ENCODE results near the gene LRRC7. TPM values are rescaled to one million over a fixed set of nuclear protein-coding genes. Genes with fewer than 3 reads are reported as not detected.

LRRC7 gene
- total RNA-seq, 1 experiment from 2014 or later, result not detected

GRCh38 chr1:69991644-69992043 is 423.9 kb downstream of the LRRC7 start:
- no peaks in the 10 kb centered on the region for H3K27me3 ChIP-seq (ENCODE audit: control insufficient read depth, insufficient read depth, low read length)
- no peak for DNase-seq (ENCODE audit: low read depth, low spot score)
- no peak overlapping the region for H3K27ac ChIP-seq (ENCODE audit: low read length)
- CTCF ChIA-PET, result no interaction called here
- BruUV-seq (replicated peaks), result no TSS peak
- H3K9me3 ChIP-seq (ENCODE audit: control insufficient read depth, insufficient read depth, low read depth, low read length), result no peaks in the 10 kb centered on the region
- in situ Hi-C loops (cut with HindIII; ENCODE audit: low pct_unique_long_range_greater_than_20kb, low sequenced_read_pairs), result no loop called here
- no peaks in the 10 kb centered on the region for H3K4me1 ChIP-seq (ENCODE audit: control insufficient read depth, insufficient read depth, low read length)
- H3K36me3 ChIP-seq (ENCODE audit: control insufficient read depth, insufficient read depth, low read length), result no peaks in the 10 kb centered on the region
- POLR2A ChIA-PET, result no interaction called here
- intact Hi-C loops (cut with micrococcal nuclease; ENCODE audit: unreplicated experiment), result no loop called here
- no peak for ATAC-seq
- TF ChIP-seq CTCF (IDR thresholded peaks at IDR 0.05) (no peak), REST (IDR thresholded peaks at IDR 0.05; ENCODE audit: insufficient read depth in 1 of 2, low read depth in 2 of 2, low read length in 1 of 2) (no peak), POLR2AphosphoS5 (IDR thresholded peaks at IDR 0.05; ENCODE audit: low read depth, low read length) (no peak), SIN3A (IDR thresholded peaks at IDR 0.05; ENCODE audit: borderline replicate concordance, insufficient read depth, low read depth, low read length) (no peak), TCF7L2 (IDR thresholded peaks at IDR 0.05; ENCODE audit: low read depth, low read length) (no peak)
- H3K4me3 ChIP-seq (ENCODE audit: low read depth in 2 of 2, low read length in 2 of 2), result no peak overlapping the region

- DNase-seq (ENCODE audit: low read depth, low spot score) (no peak), ATAC-seq (no peak)
- ChIA-PET CTCF (no interaction called here), POLR2A (no interaction called here)
- no peak overlapping the region for H3K4me3 ChIP-seq (ENCODE audit: low read depth in 2 of 2, low read length in 2 of 2)
- no TSS peak for BruUV-seq (replicated peaks)
- H3K27me3 ChIP-seq (ENCODE audit: control insufficient read depth, insufficient read depth, low read length), result no peaks in the 10 kb centered on the region
- H3K9me3 ChIP-seq (ENCODE audit: control insufficient read depth, insufficient read depth, low read depth, low read length), result no peaks in the 10 kb centered on the region
- no peak overlapping the region for H3K27ac ChIP-seq (ENCODE audit: low read length)
- TF ChIP-seq CTCF (IDR thresholded peaks at IDR 0.05) (no peak), REST (IDR thresholded peaks at IDR 0.05; ENCODE audit: insufficient read depth in 1 of 2, low read depth in 2 of 2, low read length in 1 of 2) (no peak), SIN3A (IDR thresholded peaks at IDR 0.05; ENCODE audit: borderline replicate concordance, insufficient read depth, low read depth, low read length) (no peak), TCF7L2 (IDR thresholded peaks at IDR 0.05; ENCODE audit: low read depth, low read length) (no peak), POLR2AphosphoS5 (IDR thresholded peaks at IDR 0.05; ENCODE audit: low read depth, low read length) (no peak)
- intact Hi-C loops (cut with micrococcal nuclease; ENCODE audit: unreplicated experiment) (no loop called here), in situ Hi-C loops (cut with HindIII; ENCODE audit: low pct_unique_long_range_greater_than_20kb, low sequenced_read_pairs) (no loop called here)
- H3K4me1 ChIP-seq (ENCODE audit: control insufficient read depth, insufficient read depth, low read length), result no peaks in the 10 kb centered on the region
- H3K36me3 ChIP-seq (ENCODE audit: control insufficient read depth, insufficient read depth, low read length), result no peaks in the 10 kb centered on the region
These were observed 424.9 kb downstream of the LRRC7 start for GRCh38 chr1:69992594-69992993.

Data from Panc1 (cell line).